IMR-90 (cell line): ENCODE data around the gene NPFFR1. TPM values are rescaled to one million over a fixed set of nuclear protein-coding genes. Genes with fewer than 3 reads are reported as not detected.

Experiments used
- ATAC-seq: fragments of 200-7000 bp; cut with Tn5 transposase; 2 replicates; pipeline ENCODE4 v1.9.1; 2020; ENCODE audit warnings: low read depth, mild to moderate bottlenecking, moderate library complexity
- BruUV-seq: library from RNA; stranded (reverse); fragments of 400-500 nt; replicated peaks from 2 replicates; lab custom pipeline; 2021; lab: Mats Ljungman, UMichigan
- CTCF ChIA-PET: fragments of 300-600 bp; formaldehyde crosslinking; extraction: SDS; loops from one replicate; lab custom pipeline; 2021; ENCODE audit warnings: antibody characterized with exemption; lab: Yijun Ruan, JAX
- POLR2A ChIA-PET: fragments of 300-600 bp; sonication (Branson Sonifier 250); formaldehyde crosslinking; loops from one replicate; lab custom pipeline; 2022; ENCODE audit warnings: antibody characterized with exemption; ENCODE audit not compliant: unreplicated experiment; lab: Charles Lee
- DNase-seq: peaks from one replicate; pipeline ENCODE4 v3.0.0; 2013
- H2AFZ ChIP-seq: replicated peaks from 2 replicates; pipeline ENCODE3; 2013; ENCODE audit warnings: low read length, mild to moderate bottlenecking; ENCODE audit not compliant: poor library complexity
- H2AK5ac ChIP-seq: 2 replicates; pipeline ENCODE4 v1.6.1; 2013; ENCODE audit warnings: low read depth, low read length, inconsistent platforms
- H2AK9ac ChIP-seq: replicated peaks from 2 replicates; pipeline ENCODE3; 2013; ENCODE audit warnings: mild to moderate bottlenecking, low read depth, low read length, moderate library complexity; ENCODE audit not compliant: poor library complexity
- H2BK120ac ChIP-seq: 2 replicates; pipeline ENCODE4 v1.6.1; 2013; ENCODE audit warnings: low read depth, low read length, inconsistent platforms
- H2BK15ac ChIP-seq: 3 replicates; pipeline ENCODE4 v1.6.1; 2013; ENCODE audit warnings: low read depth, low read length, inconsistent platforms
- H2BK20ac ChIP-seq: 2 replicates; pipeline ENCODE4 v1.6.1; 2013; ENCODE audit warnings: low read depth, mild to moderate bottlenecking, inconsistent platforms, low read length, moderate library complexity
- H2BK5ac ChIP-seq: 2 replicates; pipeline ENCODE4 v1.6.1; 2013; ENCODE audit warnings: mild to moderate bottlenecking, low read depth, low read length, inconsistent platforms; ENCODE audit not compliant: poor library complexity, severe bottlenecking
- H3K14ac ChIP-seq: replicated peaks from 2 replicates; pipeline ENCODE4 v1.6.1; 2013; ENCODE audit warnings: low read depth, low read length, inconsistent platforms
- H3K18ac ChIP-seq: 2 replicates; pipeline ENCODE4 v1.6.1; 2013; ENCODE audit warnings: low read depth, low read length, control low read depth
- H3K23ac ChIP-seq: 2 replicates; pipeline ENCODE4 v1.6.1; 2013; ENCODE audit warnings: low read depth, low read length, inconsistent platforms
- H3K27ac ChIP-seq: 2 replicates; pipeline ENCODE4 v1.5.1; 2013; ENCODE audit warnings: mild to moderate bottlenecking, control low read depth, low read length; ENCODE audit not compliant: insufficient read depth
- H3K27me3 ChIP-seq: 2 replicates; pipeline ENCODE4 v1.6.1; 2013; ENCODE audit warnings: low read length; ENCODE audit not compliant: control insufficient read depth, insufficient read depth
- H3K36me3 ChIP-seq: 2 replicates; pipeline ENCODE4 v1.6.1; 2013; ENCODE audit warnings: low read length, mixed read lengths; ENCODE audit not compliant: control insufficient read depth, insufficient read depth
- H3K4ac ChIP-seq: 2 replicates; pipeline ENCODE4 v1.6.1; 2013; ENCODE audit warnings: low read depth, low read length, inconsistent platforms
- H3K4me1 ChIP-seq: 2 replicates; pipeline ENCODE4 v1.6.1; 2013; ENCODE audit warnings: low read length, mixed read lengths; ENCODE audit not compliant: control insufficient read depth, insufficient read depth
- H3K4me2 ChIP-seq: 2 replicates; pipeline ENCODE4 v1.6.1; 2013; ENCODE audit warnings: low read depth, mild to moderate bottlenecking, control low read depth, low read length, moderate library complexity
- H3K4me3 ChIP-seq: 2 replicates; pipeline ENCODE4 v1.5.1; 2013; ENCODE audit warnings: low read depth, mild to moderate bottlenecking, control low read depth, low read length, moderate library complexity; ENCODE audit not compliant: insufficient read depth
- H3K56ac ChIP-seq: 2 replicates; pipeline ENCODE4 v1.6.1; 2013; ENCODE audit warnings: low read length, inconsistent platforms; ENCODE audit not compliant: insufficient read depth; ENCODE audit errors: extremely low read depth
- H3K79me1 ChIP-seq, 2 experiments: 2 replicates each; pipeline ENCODE4 v1.6.1; 2013; ENCODE audit warnings: low read length in 2 of 2, inconsistent platforms in 1 of 2, low read depth in 1 of 2
- H3K9ac ChIP-seq: 2 replicates; pipeline ENCODE4 v1.6.1; 2013; ENCODE audit warnings: low read depth, low read length, control low read depth
- H3K9me1 ChIP-seq: 2 replicates; pipeline ENCODE4 v1.6.1; 2013; ENCODE audit warnings: low read length, inconsistent platforms; ENCODE audit not compliant: insufficient read depth
- H3K9me3 ChIP-seq: 2 replicates; pipeline ENCODE4 v1.6.1; 2013; ENCODE audit warnings: low read length; ENCODE audit not compliant: control insufficient read depth, insufficient read depth
- H4K20me1 ChIP-seq: 2 replicates; pipeline ENCODE4 v1.6.1; 2013; ENCODE audit warnings: low read length, inconsistent platforms; ENCODE audit not compliant: insufficient read depth
- H4K5ac ChIP-seq: 2 replicates; pipeline ENCODE4 v1.6.1; 2013; ENCODE audit warnings: mild to moderate bottlenecking, low read depth, low read length, control low read depth
- H4K8ac ChIP-seq, 2 experiments: 2 replicates each; pipeline ENCODE4 v1.6.1; 2013; ENCODE audit warnings: low read depth in 2 of 2, low read length in 2 of 2, control low read depth in 1 of 2, inconsistent platforms in 1 of 2
- H4K91ac ChIP-seq: 2 replicates; pipeline ENCODE4 v1.6.1; 2013; ENCODE audit warnings: low read depth, low read length, inconsistent platforms; ENCODE audit not compliant: insufficient read depth
- POLR2A ChIP-seq: IDR thresholded peaks from 2 replicates; pipeline ENCODE4 v1.6.1; 2012; ENCODE audit warnings: mild to moderate bottlenecking, low read depth, low read length
- WGBS, 2 experiments: methylation state at CpG; one replicate each; pipeline versions ENCODE4 v1.1.5 to v1.1.7; 2013; ENCODE audit warnings: missing lambda C conversion rate in 2 of 2; ENCODE audit not compliant: insufficient read length in 1 of 2; ENCODE audit errors: extremely low coverage in 2 of 2; 5-methylcytosine and 5-hydroxymethylcytosine counted together
- dilution Hi-C: fragments of 300-500 bp; cut with HindIII; formaldehyde crosslinking; loops from one replicate; pipeline ENCODE4 v1.14.3; 2018; ENCODE audit warnings: low sequenced_read_pairs; ENCODE audit not compliant: unreplicated experiment
- in situ Hi-C: fragments of 300-500 bp; cut with MboI; formaldehyde crosslinking; loops from 3 replicates; pipeline ENCODE4 v1.14.3; 2019; ENCODE audit warnings: low sequenced_read_pairs, inconsistent platforms, mixed read lengths
- intact Hi-C: fragments of 100-400 bp; cut with micrococcal nuclease; formaldehyde crosslinking; loops from 2 replicates; pipeline ENCODE4 v1.10.0; 2022
- polyA plus RNA-seq, 3 experiments: library from polyadenylated mRNA; depleted of rRNA; stranded (reverse); fragments of >200 nt; gene quantifications; 2 replicates each; pipeline ENCODE4 v1.2.3, GENCODE V29; 2012; ENCODE audit warnings: low replicate concordance in 1 of 3
- total RNA-seq: library from RNA; depleted of rRNA; stranded (reverse); fragments of >200 nt; gene quantifications from 2 replicates; pipeline ENCODE4 v1.2.3, GENCODE V29; 2012

The NPFFR1 gene
- total and polyA plus RNA-seq, 2 of the 4 experiments (the other 2 are of a cell fraction): not detected

- Histone ChIP-seq H3K27me3 (no peaks in the 10 kb centered on the region), H4K5ac (no peak overlapping the region), H2BK5ac (no peak overlapping the region), H2AK9ac (no peak overlapping the region), H3K18ac (no peak overlapping the region), H3K56ac (no peak overlapping the region), H3K4ac (no peak overlapping the region), H4K91ac (no peak overlapping the region), H2BK20ac (no peak overlapping the region), H3K27ac (no peak overlapping the region), H2AFZ (no peak overlapping the region), H3K23ac (no peak overlapping the region), H3K4me1 (no peaks in the 10 kb centered on the region), H3K9ac (no peak overlapping the region), H4K20me1 (no peaks in the 10 kb centered on the region), H3K4me3 (no peak overlapping the region), H3K14ac (no peak overlapping the region), H3K9me1 (peaks cover 3% of the 10 kb centered on the region; the same call in 1 of the 2 replicates), H2BK15ac (no peak overlapping the region), H2BK120ac (no peak overlapping the region), H3K4me2 (no peak overlapping the region), H2AK5ac (no peak overlapping the region), H3K36me3 (no peaks in the 10 kb centered on the region), H3K9me3 (no peaks in the 10 kb centered on the region), H4K8ac (no peak overlapping the region), H3K79me1 (no peaks in the 10 kb centered on the region)
- no peak for ATAC-seq
- ChIA-PET POLR2A (no interaction called here), CTCF (no interaction called here)
- BruUV-seq: no TSS peak
- intact Hi-C loops (no loop called here), in situ Hi-C loops (no loop called here), dilution Hi-C loops (no loop called here)
- 90% methylated on average over 3 of the region's 6 CpGs; no CpG with 5 or more reads in 1 of the 2 experiments for WGBS, 2 experiments
- no peak for TF ChIP-seq POLR2A
- DNase-seq: no peak
Measured at GRCh38 chr10:70319183-70319582, 35.4 kb upstream of the NPFFR1 start.
